ENCODE results near the gene SUGT1. TPM values are rescaled to one million over a fixed set of nuclear protein-coding genes. Genes with fewer than 3 reads are reported as not detected.
A peak's percentile ranks its signal among the peaks of the same experiment; 100 is the strongest.

Gene SUGT1
- total and polyA plus RNA-seq, 2 of the 13 experiments (the other 11 are each of a cell fraction or from before 2014, with no cell fraction given), result 23.1 to 71.2 TPM

DNA sequence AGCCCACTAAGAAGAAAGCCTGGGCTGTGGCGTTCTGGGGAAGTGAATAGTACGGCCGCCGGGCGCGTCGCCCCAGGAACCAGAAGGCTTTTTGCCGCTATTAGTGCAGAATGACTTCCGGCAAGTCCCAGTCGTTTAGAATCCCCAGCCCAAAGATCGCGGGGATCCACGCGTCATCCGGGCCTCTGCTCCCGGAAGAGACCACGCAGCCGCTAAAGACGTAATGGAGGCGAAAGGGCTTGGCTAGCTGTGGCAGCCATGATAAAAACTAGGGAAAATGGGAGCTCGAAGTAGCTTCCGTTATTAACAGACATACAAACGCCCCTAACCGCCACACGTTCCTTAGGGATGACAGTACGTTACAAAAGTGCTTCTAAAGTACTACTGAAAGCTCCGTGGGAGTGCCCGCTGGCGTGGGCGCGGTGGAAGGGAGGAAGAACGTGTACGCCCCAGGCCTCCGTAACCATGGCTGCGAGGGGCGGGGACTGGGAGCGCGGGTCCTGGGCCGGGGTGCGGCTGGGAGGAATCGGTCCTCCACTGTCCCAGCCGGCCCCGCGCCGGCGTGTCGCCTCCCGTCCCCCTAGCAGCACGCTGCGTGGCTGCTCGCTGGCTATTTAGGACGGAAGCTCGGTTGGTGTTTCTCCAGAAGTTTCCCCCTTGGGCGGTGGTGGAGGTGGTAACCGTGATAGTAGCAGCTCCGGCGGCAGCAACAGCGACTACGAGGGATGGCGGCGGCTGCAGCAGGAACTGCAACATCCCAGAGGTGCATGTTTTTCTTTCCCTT lies at the start of gene SUGT1 (continued):
- TF ChIP-seq, protein P1, sequence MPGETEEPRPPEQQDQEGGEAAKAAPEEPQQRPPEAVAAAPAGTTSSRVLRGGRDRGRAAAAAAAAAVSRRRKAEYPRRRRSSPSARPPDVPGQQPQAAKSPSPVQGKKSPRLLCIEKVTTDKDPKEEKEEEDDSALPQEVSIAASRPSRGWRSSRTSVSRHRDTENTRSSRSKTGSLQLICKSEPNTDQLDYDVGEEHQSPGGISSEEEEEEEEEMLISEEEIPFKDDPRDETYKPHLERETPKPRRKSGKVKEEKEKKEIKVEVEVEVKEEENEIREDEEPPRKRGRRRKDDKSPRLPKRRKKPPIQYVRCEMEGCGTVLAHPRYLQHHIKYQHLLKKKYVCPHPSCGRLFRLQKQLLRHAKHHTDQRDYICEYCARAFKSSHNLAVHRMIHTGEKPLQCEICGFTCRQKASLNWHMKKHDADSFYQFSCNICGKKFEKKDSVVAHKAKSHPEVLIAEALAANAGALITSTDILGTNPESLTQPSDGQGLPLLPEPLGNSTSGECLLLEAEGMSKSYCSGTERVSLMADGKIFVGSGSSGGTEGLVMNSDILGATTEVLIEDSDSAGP (CRISPR knock-in tag; IDR thresholded peaks at IDR 0.05; ENCODE audit: borderline replicate concordance), result peak; percentile 77
- peak; percentile 87; the same call in 2 of the 3 replicates for TF ChIP-seq MXI1 (IDR thresholded peaks at IDR 0.05; ENCODE audit: borderline replicate concordance, low read depth, low read length)
- peak; percentile 75 for TF ChIP-seq ZZZ3 (CRISPR knock-in tag; IDR thresholded peaks at IDR 0.05; ENCODE audit: borderline replicate concordance)
- no peak for TF ChIP-seq MAFG (CRISPR knock-in tag; IDR thresholded peaks at IDR 0.05)
- TF ChIP-seq ZBTB3 (CRISPR knock-in tag; IDR thresholded peaks at IDR 0.05; ENCODE audit: borderline replicate concordance, low read depth), result 0 out of 2 replicates have a peak, but pooled peaks have one; percentile 27
- TF ChIP-seq, protein P2, sequence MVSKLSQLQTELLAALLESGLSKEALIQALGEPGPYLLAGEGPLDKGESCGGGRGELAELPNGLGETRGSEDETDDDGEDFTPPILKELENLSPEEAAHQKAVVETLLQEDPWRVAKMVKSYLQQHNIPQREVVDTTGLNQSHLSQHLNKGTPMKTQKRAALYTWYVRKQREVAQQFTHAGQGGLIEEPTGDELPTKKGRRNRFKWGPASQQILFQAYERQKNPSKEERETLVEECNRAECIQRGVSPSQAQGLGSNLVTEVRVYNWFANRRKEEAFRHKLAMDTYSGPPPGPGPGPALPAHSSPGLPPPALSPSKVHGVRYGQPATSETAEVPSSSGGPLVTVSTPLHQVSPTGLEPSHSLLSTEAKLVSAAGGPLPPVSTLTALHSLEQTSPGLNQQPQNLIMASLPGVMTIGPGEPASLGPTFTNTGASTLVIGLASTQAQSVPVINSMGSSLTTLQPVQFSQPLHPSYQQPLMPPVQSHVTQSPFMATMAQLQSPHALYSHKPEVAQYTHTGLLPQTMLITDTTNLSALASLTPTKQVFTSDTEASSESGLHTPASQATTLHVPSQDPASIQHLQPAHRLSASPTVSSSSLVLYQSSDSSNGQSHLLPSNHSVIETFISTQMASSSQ (IDR thresholded peaks at IDR 0.05; ENCODE audit: low read depth), result 0 out of 2 replicates have a peak, but pooled peaks have one; percentile 21
- TF ChIP-seq, protein P2 (CRISPR knock-in tag; IDR thresholded peaks at IDR 0.05; ENCODE audit: borderline replicate concordance), result peak; percentile 41; the same call in 1 of the 2 replicates
- TF ChIP-seq ZIK1 (CRISPR knock-in tag; IDR thresholded peaks at IDR 0.05; ENCODE audit: borderline replicate concordance, low read depth), result 0 out of 2 replicates have a peak, but pooled peaks have one; percentile 25
- no peak for TF ChIP-seq ZNF644 (CRISPR knock-in tag; IDR thresholded peaks at IDR 0.05; ENCODE audit: low read depth)
- TF ChIP-seq MTF1 (CRISPR knock-in tag; IDR thresholded peaks at IDR 0.05), result 0 out of 2 replicates have a peak, but pooled peaks have one; percentile 16
- peak; percentile 48 for TF ChIP-seq PHF5A (CRISPR knock-in tag; IDR thresholded peaks at IDR 0.05; ENCODE audit: low read depth, unreplicated experiment)
- TF ChIP-seq HNRNPH1 (optimal IDR thresholded peaks at IDR 0.05; ENCODE audit: low read depth, low read length), result no peak
- TF ChIP-seq, protein P3, sequence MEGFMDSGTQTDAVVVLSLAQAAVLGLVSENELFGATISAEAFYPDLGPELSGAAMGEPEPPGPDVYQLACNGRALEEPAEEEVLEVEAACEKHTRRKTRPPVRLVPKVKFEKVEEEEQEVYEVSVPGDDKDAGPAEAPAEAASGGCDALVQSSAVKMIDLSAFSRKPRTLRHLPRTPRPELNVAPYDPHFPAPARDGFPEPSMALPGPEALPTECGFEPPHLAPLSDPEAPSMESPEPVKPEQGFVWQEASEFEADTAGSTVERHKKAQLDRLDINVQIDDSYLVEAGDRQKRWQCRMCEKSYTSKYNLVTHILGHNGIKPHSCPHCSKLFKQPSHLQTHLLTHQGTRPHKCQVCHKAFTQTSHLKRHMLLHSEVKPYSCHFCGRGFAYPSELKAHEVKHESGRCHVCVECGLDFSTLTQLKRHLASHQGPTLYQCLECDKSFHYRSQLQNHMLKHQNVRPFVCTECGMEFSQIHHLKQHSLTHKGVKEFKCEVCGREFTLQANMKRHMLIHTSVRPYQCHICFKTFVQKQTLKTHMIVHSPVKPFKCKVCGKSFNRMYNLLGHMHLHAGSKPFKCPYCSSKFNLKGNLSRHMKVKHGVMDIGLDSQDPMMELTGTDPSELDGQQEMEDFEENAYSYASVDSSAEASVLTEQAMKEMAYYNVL (CRISPR knock-in tag; IDR thresholded peaks at IDR 0.05; ENCODE audit: borderline replicate concordance), result 0 out of 2 replicates have a peak, but pooled peaks have one; percentile 73
- peak; percentile 40; the same call in 1 of the 2 replicates for TF ChIP-seq ZNF556 (CRISPR knock-in tag; IDR thresholded peaks at IDR 0.05; ENCODE audit: borderline replicate concordance)
- peak; percentile 72 for TF ChIP-seq ZNF747 (CRISPR knock-in tag; IDR thresholded peaks at IDR 0.05; ENCODE audit: borderline replicate concordance)
- TF ChIP-seq MEF2D (CRISPR knock-in tag; IDR thresholded peaks at IDR 0.05), result peak; percentile 64; the same call in 1 of the 2 replicates
- TF ChIP-seq, protein P4, sequence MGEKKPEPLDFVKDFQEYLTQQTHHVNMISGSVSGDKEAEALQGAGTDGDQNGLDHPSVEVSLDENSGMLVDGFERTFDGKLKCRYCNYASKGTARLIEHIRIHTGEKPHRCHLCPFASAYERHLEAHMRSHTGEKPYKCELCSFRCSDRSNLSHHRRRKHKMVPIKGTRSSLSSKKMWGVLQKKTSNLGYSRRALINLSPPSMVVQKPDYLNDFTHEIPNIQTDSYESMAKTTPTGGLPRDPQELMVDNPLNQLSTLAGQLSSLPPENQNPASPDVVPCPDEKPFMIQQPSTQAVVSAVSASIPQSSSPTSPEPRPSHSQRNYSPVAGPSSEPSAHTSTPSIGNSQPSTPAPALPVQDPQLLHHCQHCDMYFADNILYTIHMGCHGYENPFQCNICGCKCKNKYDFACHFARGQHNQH (CRISPR knock-in tag; IDR thresholded peaks at IDR 0.05), result peak; percentile 91
- peak; percentile 84 for TF ChIP-seq RFX5 (IDR thresholded peaks at IDR 0.05; ENCODE audit: low read depth, low read length)
- peak; percentile 65 for TF ChIP-seq ZNF501 (CRISPR knock-in tag; IDR thresholded peaks at IDR 0.05)
